Lung (tissue), 12 donors: Measurements from ENCODE around the gene SCN4B. TPM values are rescaled to one million over a fixed set of nuclear protein-coding genes. Genes with fewer than 3 reads are reported as not detected.

Experiments
- ATAC-seq: fragments of 200-7000 bp; cut with Tn5 transposase; one replicate; pipeline ENCODE4 v1.9.1; 2020; ENCODE audit warnings: moderate number of reproducible peaks; ENCODE audit not compliant: insufficient read depth, low FRiP score
- DNase-seq, 3 donors: peaks; one replicate each; pipeline ENCODE4 v3.0.0-alpha.2; 2013 to 2017
- H3K27ac ChIP-seq, 2 donors: one replicate each; pipeline ENCODE4 v1.5.1; 2013; ENCODE audit warnings: mild to moderate bottlenecking in 2 of 2, moderate library complexity in 2 of 2, control low read depth in 1 of 2, inconsistent platforms in 1 of 2, low read depth in 1 of 2, low read length in 1 of 2
- H3K27me3 ChIP-seq, 3 donors: one replicate each; pipeline ENCODE4 v1.5.1; 2013; ENCODE audit warnings: low read length in 2 of 3; ENCODE audit not compliant: control insufficient read depth in 3 of 3, insufficient read depth in 3 of 3
- H3K36me3 ChIP-seq, 4 donors: one replicate each; pipeline ENCODE4 v1.5.1; 2013; ENCODE audit warnings: low read length in 4 of 4, mild to moderate bottlenecking in 1 of 4, moderate library complexity in 1 of 4; ENCODE audit not compliant: control insufficient read depth in 4 of 4, insufficient read depth in 4 of 4
- H3K4me1 ChIP-seq, 5 donors: one replicate each; pipeline ENCODE4 v1.5.1; 2013; ENCODE audit warnings: low read length in 5 of 5, mild to moderate bottlenecking in 2 of 5, moderate library complexity in 1 of 5; ENCODE audit not compliant: control insufficient read depth in 5 of 5, insufficient read depth in 5 of 5
- H3K4me3 ChIP-seq: one replicate; pipeline ENCODE4 v1.5.1; 2013; ENCODE audit warnings: mild to moderate bottlenecking, control low read depth, moderate library complexity
- H3K9ac ChIP-seq, 2 donors: one replicate each; pipeline ENCODE4 v1.5.1; 2013; ENCODE audit warnings: low read length in 2 of 2, control low read depth in 1 of 2; ENCODE audit not compliant: insufficient read depth in 1 of 2
- H3K9me3 ChIP-seq, 4 donors: one replicate each; pipeline ENCODE4 v1.5.1; 2013; ENCODE audit warnings: low read length in 3 of 4, mild to moderate bottlenecking in 1 of 4, moderate library complexity in 1 of 4; ENCODE audit not compliant: control insufficient read depth in 4 of 4, insufficient read depth in 3 of 4
- CTCF ChIP-seq: IDR thresholded peaks from 2 replicates; pipeline ENCODE4 v1.5.1; 2012; ENCODE audit warnings: mild to moderate bottlenecking; ENCODE audit errors: control extremely low read depth, extremely low read depth
- WGBS, 2 donors: extraction: QIAGEN DNeasy Blood & Tissue Kit; methylation state at CpG; one replicate each; pipeline ENCODE4 v1.1.7; 2013; 5-methylcytosine and 5-hydroxymethylcytosine counted together
- polyA plus RNA-seq, 2 donors: library from polyadenylated mRNA; stranded (reverse); fragments of 200-250 nt; gene quantifications; one replicate each; pipeline ENCODE4 v1.2.1, GENCODE V29; 2013
- total RNA-seq, 2 donors: library from RNA; depleted of rRNA in 1 of 2; stranded (reverse); fragments of >200 nt in 1 of 2; gene quantifications; one replicate each; pipeline ENCODE4 v1.2.1, GENCODE V29; 2014 to 2021
- donor health status: control.
- donor health status: control.
- donor health status: Bipolar disorder and iron deficiency.
- donor health status: healthy.
- donor health status: DM: yes; HTN: yes; CAD: no.

The SCN4B gene
- total and polyA plus RNA-seq, 4 donors = 0.95 to 5.2 (median 2.3) TPM

- Histone ChIP-seq H3K9me3 (peaks cover 0 to 16% (median 0%) of the 10 kb centered on the region in 4 donors), H3K4me1 (no peaks in the 10 kb centered on the region), H3K27me3 (no peaks in the 10 kb centered on the region), H3K9ac (no peak overlapping the region), H3K36me3 (no peaks in the 10 kb centered on the region), H3K27ac (no peak overlapping the region), H3K4me3 (no peak overlapping the region)
- no peak for TF ChIP-seq CTCF
- ATAC-seq (no peak), DNase-seq (no peak)
- 79 to 86% methylated on average over 6 of the region's 6 CpGs for WGBS, 2 donors
Observed at GRCh38 chr11:118091690-118092089, 60.9 kb downstream of the SCN4B start.

GRCh38 chr11:118090545-118091162, 62.0 kb downstream of the SCN4B start:
- Histone ChIP-seq H3K36me3 (no peaks in the 10 kb centered on the region), H3K9ac (no peak overlapping the region), H3K4me3 (no peak overlapping the region), H3K27me3 (no peaks in the 10 kb centered on the region), H3K9me3 (peaks cover 0 to 20% (median 0%) of the 10 kb centered on the region in 4 donors), H3K4me1 (no peaks in the 10 kb centered on the region), H3K27ac (no peak overlapping the region)
- DNase-seq (no peak), ATAC-seq (no peak)
- 81 to 85% methylated on average over 7 of the region's 7 CpGs for WGBS, 2 donors
- TF ChIP-seq CTCF = no peak

- no peak for TF ChIP-seq CTCF
- no peak overlapping the region for H3K27ac ChIP-seq
- ATAC-seq (no peak), DNase-seq (peak in 2 of 3 donors; percentile 8 to 17)
- H3K4me3 ChIP-seq = no peak overlapping the region
- no peak overlapping the region for H3K9ac ChIP-seq
- H3K9me3 ChIP-seq = peaks cover 0 to 20% (median 0%) of the 10 kb centered on the region in 4 donors
- no peaks in the 10 kb centered on the region for H3K36me3 ChIP-seq
- no peaks in the 10 kb centered on the region for H3K27me3 ChIP-seq
- WGBS, 2 donors = 37 to 48% methylated on average over 4 of the region's 4 CpGs
- peaks cover 0 to 2% (median 0%) of the 10 kb centered on the region in 5 donors for H3K4me1 ChIP-seq
Observed at GRCh38 chr11:118088531-118088930, 64.1 kb downstream of the SCN4B start.

- no peak overlapping the region for H3K9ac ChIP-seq
- DNase-seq = no peak
- WGBS, 2 donors = 85 to 86% methylated on average over 6 of the region's 6 CpGs
- peaks cover 0 to 20% (median 0%) of the 10 kb centered on the region in 4 donors for H3K9me3 ChIP-seq
- no peak overlapping the region for H3K4me3 ChIP-seq
- H3K36me3 ChIP-seq = no peaks in the 10 kb centered on the region
- no peak overlapping the region for H3K27ac ChIP-seq
- H3K4me1 ChIP-seq = peaks cover 0 to 4% (median 0%) of the 10 kb centered on the region in 5 donors
- no peak for ATAC-seq
- no peaks in the 10 kb centered on the region for H3K27me3 ChIP-seq
- no peak for TF ChIP-seq CTCF
Observed at GRCh38 chr11:118087931-118088330, 64.7 kb downstream of the SCN4B start.
